Measurements from ENCODE around the gene SLC9A9.

Gene SLC9A9

GRCh38 chr3:143736205-143736997, 111.9 kb downstream of the SLC9A9 start:
- no peak overlapping the region for H3K4me3 ChIP-seq (replicated peaks; ENCODE audit: low read depth, low read length)
- DNase-seq (ENCODE audit: extremely low read depth, low read depth): no peak
- TF ChIP-seq CTCF (IDR thresholded peaks at IDR 0.05; ENCODE audit: low read depth, low read length, missing control alignments): no peak

- TF ChIP-seq CTCF (IDR thresholded peaks at IDR 0.05; ENCODE audit: low read depth, low read length, missing control alignments): no peak
- no peak overlapping the region for H3K4me3 ChIP-seq (replicated peaks; ENCODE audit: low read depth, low read length)
- no peak for DNase-seq (ENCODE audit: extremely low read depth, low read depth)
Measured at GRCh38 chr3:143731776-143732175, 116.5 kb downstream of the SLC9A9 start.

GRCh38 chr3:143731320-143731719, 116.9 kb downstream of the SLC9A9 start:
- no peak for TF ChIP-seq CTCF (IDR thresholded peaks at IDR 0.05; ENCODE audit: low read depth, low read length, missing control alignments)
- DNase-seq (ENCODE audit: extremely low read depth, low read depth): no peak
- no peak overlapping the region for H3K4me3 ChIP-seq (replicated peaks; ENCODE audit: low read depth, low read length)

GRCh38 chr3:143727391-143727790, 120.9 kb downstream of the SLC9A9 start:
- H3K4me3 ChIP-seq (replicated peaks; ENCODE audit: low read depth, low read length): no peak overlapping the region
- TF ChIP-seq CTCF (IDR thresholded peaks at IDR 0.05; ENCODE audit: low read depth, low read length, missing control alignments): no peak
- no peak for DNase-seq (ENCODE audit: extremely low read depth, low read depth)

GRCh38 chr3:143726727-143727126, 121.5 kb downstream of the SLC9A9 start:
- TF ChIP-seq CTCF (IDR thresholded peaks at IDR 0.05; ENCODE audit: low read depth, low read length, missing control alignments): no peak
- DNase-seq (ENCODE audit: extremely low read depth, low read depth): no peak
- no peak overlapping the region for H3K4me3 ChIP-seq (replicated peaks; ENCODE audit: low read depth, low read length)

GRCh38 chr3:143720381-143720780, 127.9 kb downstream of the SLC9A9 start:
- no peak overlapping the region for H3K4me3 ChIP-seq (replicated peaks; ENCODE audit: low read depth, low read length)
- DNase-seq (ENCODE audit: extremely low read depth, low read depth): no peak
- TF ChIP-seq CTCF (IDR thresholded peaks at IDR 0.05; ENCODE audit: low read depth, low read length, missing control alignments): no peak

- no peak for TF ChIP-seq CTCF (IDR thresholded peaks at IDR 0.05; ENCODE audit: low read depth, low read length, missing control alignments)
- no peak overlapping the region for H3K4me3 ChIP-seq (replicated peaks; ENCODE audit: low read depth, low read length)
- DNase-seq (ENCODE audit: extremely low read depth, low read depth): no peak
Measured at GRCh38 chr3:143718463-143718862, 129.8 kb downstream of the SLC9A9 start.

All from HFF-Myc (cell line).